ENCODE results near the gene DAZAP1. TPM values are rescaled to one million over a fixed set of nuclear protein-coding genes. Genes with fewer than 3 reads are reported as not detected.

The DAZAP1 gene
- total RNA-seq, 5 donors from 2014 or later (not counting 1 experiment from before 2014, with no cell fraction given) = 153 to 170 (median 161) TPM

DNA sequence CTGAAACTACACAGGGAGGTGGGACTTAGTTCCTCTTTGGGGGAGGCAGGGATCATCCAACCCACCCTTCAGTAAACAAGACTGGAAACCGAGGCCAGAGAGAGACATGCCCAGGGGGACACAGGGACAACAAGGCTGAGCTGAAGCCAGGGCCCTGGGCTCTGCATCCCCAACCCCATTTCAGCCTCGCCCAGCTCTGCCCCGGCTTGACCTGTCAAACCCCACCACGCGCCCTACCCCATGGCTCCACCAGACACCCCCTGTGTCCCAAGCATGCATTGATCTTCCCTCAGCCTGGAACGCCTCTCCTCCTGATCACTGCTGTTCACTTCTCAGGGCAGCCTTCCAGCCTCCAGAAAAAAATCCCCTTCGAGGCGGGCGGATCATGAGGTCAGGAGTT is 40.6 kb downstream of the DAZAP1 start:
- Mint-ChIP-seq H3K4me1 (peaks cover 7 to 36% (median 18%) of the 10 kb centered on the region in 3 donors), H3K27me3 (peaks cover 31 to 50% of the 10 kb centered on the region in 2 donors), H3K36me3 (no peaks in the 10 kb centered on the region), H3K9me3 (no peaks in the 10 kb centered on the region), H3K27ac (peak overlapping the region in 1 of 2 donors; percentile 19), H3K4me3 (peak overlapping the region in 2 of 3 donors; percentile 24 to 50)
- CTCF ChIA-PET = no interaction called here
- POLR2A ChIA-PET = interaction anchor here in 1 of 2 donors (0.5 kb wide), 1 partner anchor 14 kb away, joined by 8 read pairs; no protein-coding TSS in a partner anchor
- DNase-seq (no peak), ATAC-seq (replicated peaks in 1 of 4) (no peak)
- Histone ChIP-seq H3K36me3 (ENCODE audit: control insufficient read depth in 2 of 2, extremely low read depth in 1 of 2, insufficient read depth in 1 of 2, low read length in 1 of 2) (no peaks in the 10 kb centered on the region), H3K27ac (ENCODE audit: low read length) (no peak overlapping the region), H3K4me3 (ENCODE audit: control insufficient read depth in 1 of 2, extremely low read depth in 1 of 2, low read length in 1 of 2) (no peak overlapping the region), H3K9me3 (no peaks in the 10 kb centered on the region), H3K27me3 (replicated peaks in 1 of 2; ENCODE audit: control insufficient read depth in 2 of 2, extremely low read depth in 1 of 2, insufficient read depth in 2 of 2, low read length in 1 of 2) (peaks cover 8 to 69% of the 10 kb centered on the region in 2 experiments), H3K4me1 (ENCODE audit: control insufficient read depth in 1 of 2, extremely low read depth in 1 of 2, insufficient read depth in 2 of 2, low read length in 2 of 2) (peaks cover 2 to 54% of the 10 kb centered on the region in 2 experiments)
- 65% methylated on average over 5 of the region's 9 CpGs for WGBS (ENCODE audit: insufficient coverage)

DNA sequence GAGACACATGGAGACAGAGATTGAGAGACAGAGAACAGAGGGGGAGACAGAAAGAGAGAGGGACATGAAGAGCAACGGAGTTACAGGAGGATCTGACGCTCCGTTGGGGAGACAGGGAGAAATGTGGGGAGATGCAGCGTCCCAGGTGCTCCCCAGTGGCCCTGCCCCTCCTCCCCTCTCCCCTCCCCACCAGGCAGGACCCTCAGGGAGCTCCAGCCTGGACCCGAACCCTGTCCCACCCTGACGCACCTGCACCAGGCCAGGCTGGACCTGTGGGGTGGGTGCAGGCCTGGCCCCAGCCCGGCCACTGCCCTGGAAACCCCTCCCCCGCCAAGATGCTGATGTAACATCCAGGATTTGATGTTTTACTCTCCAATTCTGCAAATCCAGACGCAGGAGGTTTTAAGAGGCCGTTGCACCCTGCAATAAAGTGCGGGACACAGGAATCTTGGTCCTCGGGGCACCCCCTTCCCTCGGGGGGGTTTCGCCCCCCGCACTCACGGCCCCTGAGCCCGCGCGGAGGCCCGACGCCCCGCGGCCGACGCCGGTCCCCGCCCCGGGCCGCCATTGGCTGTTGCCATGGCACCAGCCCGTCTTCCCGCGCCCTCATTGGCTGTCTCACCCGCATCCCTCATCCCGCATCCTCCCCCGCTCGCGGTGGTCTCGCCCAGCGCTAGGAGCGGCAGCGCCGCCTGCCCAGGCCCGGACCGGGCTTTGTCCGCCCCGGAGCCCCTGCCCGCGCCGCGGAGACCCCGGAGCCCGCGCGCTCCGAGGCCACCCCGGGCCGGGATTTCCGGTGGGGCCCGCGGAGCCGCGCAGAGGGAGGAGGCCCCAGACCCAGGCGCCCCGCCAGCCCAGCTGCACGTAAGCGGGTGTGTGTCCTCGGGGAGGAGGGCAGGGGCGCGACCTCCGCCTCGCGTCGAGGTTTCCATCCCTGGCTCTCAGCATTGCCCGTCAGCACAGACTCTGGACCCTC is 42.4 kb downstream of the DAZAP1 start, which contains the start of gene APC2:
APC2 (plus strand) TSS at position 655 of the 976 bp plus-strand sequence. CDS start 2,881 bp downstream, outside the sequence.
- DNase-seq (peak in 7 of 35 experiments; percentile 22 to 56 (median 32)), ATAC-seq (replicated peaks in 1 of 4) (peak in 2 of 4 experiments; percentile 11 to 33)
- Histone ChIP-seq H3K36me3 (ENCODE audit: control insufficient read depth in 2 of 2, extremely low read depth in 1 of 2, insufficient read depth in 1 of 2, low read length in 1 of 2) (no peaks in the 10 kb centered on the region), H3K27me3 (replicated peaks in 1 of 2; ENCODE audit: control insufficient read depth in 2 of 2, extremely low read depth in 1 of 2, insufficient read depth in 2 of 2, low read length in 1 of 2) (peaks cover 10 to 87% of the 10 kb centered on the region in 2 experiments), H3K27ac (ENCODE audit: low read length) (no peak within 1 kb of the TSS), H3K4me1 (ENCODE audit: control insufficient read depth in 1 of 2, extremely low read depth in 1 of 2, insufficient read depth in 2 of 2, low read length in 2 of 2) (peaks cover 2 to 51% of the 10 kb centered on the region in 2 experiments), H3K4me3 (ENCODE audit: control insufficient read depth in 1 of 2, extremely low read depth in 1 of 2, low read length in 1 of 2) (peak within 1 kb of the TSS in 1 of 2 donors; percentile 44), H3K9me3 (no peaks in the 10 kb centered on the region)
- Mint-ChIP-seq H3K27me3 (peaks cover 37 to 62% of the 10 kb centered on the region in 2 donors), H3K36me3 (no peaks in the 10 kb centered on the region), H3K4me3 (peak within 1 kb of the TSS in 2 of 3 donors; percentile 28 to 46), H3K27ac (peak within 1 kb of the TSS in 1 of 2 donors; percentile 79), H3K4me1 (peaks cover 7 to 36% (median 17%) of the 10 kb centered on the region in 3 donors), H3K9me3 (no peaks in the 10 kb centered on the region)
- CTCF ChIA-PET = interaction anchor here in 1 of 2 donors (0.6 kb wide), 1 partner anchor 48 kb away, joined by 3 read pairs; no protein-coding TSS in a partner anchor
- WGBS (ENCODE audit: insufficient coverage) = under 1% methylated on average over 56 of the region's 74 CpGs
- POLR2A ChIA-PET = interaction anchor here in 1 of 2 donors (0.5 kb wide), 1 partner anchor 74 kb away, joined by 4 read pairs; the partner anchor contains the start of gene PLK5

DNA sequence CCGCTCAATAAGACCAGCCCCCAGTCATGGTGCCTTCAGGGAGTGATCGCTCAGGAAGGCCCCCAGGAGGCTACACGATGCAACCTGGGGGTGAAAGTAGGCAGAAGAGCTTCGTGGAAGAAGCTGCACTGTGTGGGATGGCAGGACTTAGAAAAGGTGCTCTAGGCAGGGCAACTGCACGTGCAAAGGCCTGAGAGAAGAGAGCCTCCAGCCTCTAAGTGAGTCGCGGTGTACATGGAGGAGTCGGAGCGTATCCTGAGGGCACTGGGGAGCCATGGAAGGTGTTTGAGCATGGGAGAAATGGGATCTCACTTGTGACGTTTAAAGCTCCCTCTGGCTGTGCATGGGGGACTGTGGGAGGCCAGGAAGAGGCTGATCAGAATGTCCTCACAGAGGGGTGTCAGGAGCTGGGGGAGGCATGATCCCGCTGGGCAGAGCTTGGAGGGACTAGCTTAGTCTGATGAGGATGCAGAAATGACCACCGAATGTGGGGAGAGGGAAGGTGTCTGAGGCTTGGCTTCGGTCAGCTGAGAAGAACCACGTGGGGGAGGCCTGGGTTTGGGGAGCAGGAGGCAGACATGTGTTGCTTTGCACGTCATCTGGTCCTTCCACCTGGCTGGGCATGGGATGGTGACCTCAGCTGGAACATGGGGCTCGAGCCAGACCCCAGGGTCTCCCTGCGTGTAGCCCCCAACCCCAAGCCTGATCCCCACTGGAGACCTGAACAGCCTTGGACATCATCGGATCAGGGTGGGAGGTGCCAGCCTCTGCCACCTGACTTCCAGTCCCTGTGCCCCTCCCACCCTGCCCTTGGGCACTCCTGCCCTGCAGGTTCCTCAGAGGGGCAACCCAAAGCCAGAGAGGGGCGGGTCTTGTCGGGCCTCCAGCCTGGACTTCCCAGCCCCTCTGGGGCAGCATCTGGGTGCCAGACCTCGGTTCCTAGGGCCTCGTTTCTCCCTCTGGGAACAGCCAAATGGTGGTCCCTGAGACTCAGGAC is 43.6 kb downstream of the DAZAP1 start:
- peaks cover 6 to 53% of the 10 kb centered on the region in 2 experiments for H3K4me1 ChIP-seq (ENCODE audit: control insufficient read depth in 1 of 2, extremely low read depth in 1 of 2, insufficient read depth in 2 of 2, low read length in 2 of 2)
- POLR2A ChIA-PET = interaction anchor here in 1 of 2 donors (0.6 kb wide), 1 partner anchor 339 kb away, joined by 5 read pairs; no protein-coding TSS in a partner anchor
- no peaks in the 10 kb centered on the region for H3K9me3 ChIP-seq
- H3K4me3 Mint-ChIP-seq = peak overlapping the region in 2 of 3 donors; percentile 7 to 39
- H3K36me3 Mint-ChIP-seq = no peaks in the 10 kb centered on the region
- peaks cover 10 to 93% of the 10 kb centered on the region in 2 experiments for H3K27me3 ChIP-seq (replicated peaks in 1 of 2; ENCODE audit: control insufficient read depth in 2 of 2, extremely low read depth in 1 of 2, insufficient read depth in 2 of 2, low read length in 1 of 2)
- H3K27me3 Mint-ChIP-seq = peaks cover 43 to 68% of the 10 kb centered on the region in 2 donors
- H3K9me3 Mint-ChIP-seq = no peaks in the 10 kb centered on the region
- 54% methylated on average over 22 of the region's 22 CpGs for WGBS (ENCODE audit: insufficient coverage)
- H3K4me3 ChIP-seq (ENCODE audit: control insufficient read depth in 1 of 2, extremely low read depth in 1 of 2, low read length in 1 of 2) = no peak overlapping the region
- no peak for ATAC-seq (replicated peaks in 1 of 4)
- CTCF ChIA-PET = interaction anchor here in 1 of 2 donors (0.6 kb wide), 2 partner anchors 49 to 823 kb away, joined by 3 to 5 read pairs; no protein-coding TSS in a partner anchor
- peak overlapping the region in 1 of 2 donors; percentile 79 for H3K27ac Mint-ChIP-seq
- H3K4me1 Mint-ChIP-seq = peaks cover 15 to 39% (median 22%) of the 10 kb centered on the region in 3 donors
- DNase-seq = no peak
- no peaks in the 10 kb centered on the region for H3K36me3 ChIP-seq (ENCODE audit: control insufficient read depth in 2 of 2, extremely low read depth in 1 of 2, insufficient read depth in 1 of 2, low read length in 1 of 2)
- no peak overlapping the region for H3K27ac ChIP-seq (ENCODE audit: low read length)

DNA sequence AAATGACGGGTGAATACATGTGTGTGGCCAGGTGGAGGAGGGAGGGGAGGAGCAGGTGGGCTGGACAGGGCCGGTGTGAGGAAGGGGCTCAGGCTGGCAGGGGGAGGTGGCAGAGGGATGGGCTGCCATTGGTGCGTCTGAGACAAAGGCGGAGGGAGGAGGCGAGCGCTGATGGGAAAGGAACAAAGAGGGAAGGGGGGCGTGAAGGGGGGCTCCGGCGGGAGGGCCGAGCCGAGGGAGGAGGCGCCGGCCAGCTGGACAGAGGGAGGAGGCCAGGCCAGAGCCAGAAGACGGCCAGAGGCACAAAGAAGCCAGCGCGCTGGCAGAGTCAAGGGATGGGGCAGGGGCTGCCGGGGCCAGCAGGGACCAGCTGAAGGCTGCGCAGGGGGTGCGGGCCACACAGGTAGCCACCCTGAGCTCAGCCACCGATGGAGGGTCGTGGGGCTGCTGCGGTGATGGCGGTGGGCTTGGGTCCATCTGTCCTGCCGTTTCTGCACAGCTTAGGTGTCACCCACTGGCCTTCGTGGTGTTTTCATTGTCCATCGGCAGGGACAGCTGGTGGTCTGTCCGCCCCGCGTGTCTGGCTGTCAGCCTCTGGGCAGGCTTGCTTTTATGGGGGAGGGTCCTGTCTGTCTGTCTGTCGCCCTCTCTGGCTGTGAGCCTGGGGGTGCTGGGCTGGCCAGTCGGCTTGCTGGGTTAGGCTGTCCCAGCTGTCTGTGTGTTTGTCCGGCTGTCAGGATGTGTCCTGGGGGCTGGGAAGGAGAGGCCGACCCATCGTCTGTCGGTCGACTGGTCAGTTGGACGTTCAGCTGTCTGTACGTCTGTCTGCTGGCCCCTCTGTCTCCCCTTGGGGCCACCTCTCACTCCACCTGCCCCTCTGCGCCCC is 44.8 kb downstream of the DAZAP1 start:
- no peak overlapping the region for H3K4me3 Mint-ChIP-seq
- ChIA-PET CTCF (no interaction called here), POLR2A (no interaction called here)
- H3K27me3 Mint-ChIP-seq = peaks cover 43 to 64% of the 10 kb centered on the region in 2 donors
- Histone ChIP-seq H3K36me3 (ENCODE audit: control insufficient read depth in 2 of 2, extremely low read depth in 1 of 2, insufficient read depth in 1 of 2, low read length in 1 of 2) (no peaks in the 10 kb centered on the region), H3K4me1 (ENCODE audit: control insufficient read depth in 1 of 2, extremely low read depth in 1 of 2, insufficient read depth in 2 of 2, low read length in 2 of 2) (peaks cover 4 to 53% of the 10 kb centered on the region in 2 experiments), H3K27ac (ENCODE audit: low read length) (no peak overlapping the region), H3K4me3 (ENCODE audit: control insufficient read depth in 1 of 2, extremely low read depth in 1 of 2, low read length in 1 of 2) (no peak overlapping the region), H3K9me3 (no peaks in the 10 kb centered on the region), H3K27me3 (replicated peaks in 1 of 2; ENCODE audit: control insufficient read depth in 2 of 2, extremely low read depth in 1 of 2, insufficient read depth in 2 of 2, low read length in 1 of 2) (peaks cover 10 to 96% of the 10 kb centered on the region in 2 experiments)
- peaks cover 15 to 35% (median 19%) of the 10 kb centered on the region in 3 donors for H3K4me1 Mint-ChIP-seq
- ATAC-seq (replicated peaks in 1 of 4) (no peak), DNase-seq (no peak)
- no peaks in the 10 kb centered on the region for H3K9me3 Mint-ChIP-seq
- no peak overlapping the region for H3K27ac Mint-ChIP-seq
- H3K36me3 Mint-ChIP-seq = no peaks in the 10 kb centered on the region
- WGBS (ENCODE audit: insufficient coverage) = 45% methylated on average over 35 of the region's 39 CpGs

DNA sequence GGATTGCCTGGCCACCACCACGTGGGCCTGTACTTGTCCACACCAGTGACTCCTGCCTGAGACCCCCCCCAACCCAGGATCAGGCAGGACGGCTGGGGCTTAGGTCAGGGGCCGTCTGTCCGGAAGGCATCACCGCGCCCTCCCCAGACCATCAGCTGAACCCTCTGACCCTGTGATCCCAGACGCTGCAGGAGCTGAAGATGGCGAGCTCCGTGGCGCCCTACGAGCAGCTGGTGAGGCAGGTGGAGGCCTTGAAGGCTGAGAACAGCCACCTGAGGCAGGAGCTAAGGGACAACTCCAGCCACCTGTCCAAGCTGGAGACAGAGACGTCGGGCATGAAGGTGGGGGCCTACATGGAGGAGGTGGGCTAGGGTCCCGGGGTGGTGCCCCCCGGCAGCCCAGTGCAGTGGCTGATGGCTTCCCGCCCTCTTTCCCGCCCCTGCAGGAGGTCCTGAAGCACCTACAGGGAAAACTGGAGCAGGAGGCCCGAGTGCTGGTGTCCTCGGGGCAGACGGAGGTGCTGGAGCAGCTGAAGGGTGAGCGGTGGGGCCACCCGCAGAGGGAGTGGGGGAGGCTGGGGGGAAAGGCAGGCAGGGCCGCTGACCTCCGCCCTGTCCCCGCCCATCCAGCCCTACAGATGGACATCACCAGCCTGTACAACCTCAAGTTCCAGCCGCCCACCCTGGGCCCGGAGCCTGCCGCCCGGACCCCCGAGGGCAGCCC is 45.6 kb downstream of the DAZAP1 start:
- WGBS (ENCODE audit: insufficient coverage) = 71% methylated on average over 19 of the region's 30 CpGs
- Histone ChIP-seq H3K9me3 (no peaks in the 10 kb centered on the region), H3K27me3 (replicated peaks in 1 of 2; ENCODE audit: control insufficient read depth in 2 of 2, extremely low read depth in 1 of 2, insufficient read depth in 2 of 2, low read length in 1 of 2) (peaks cover 10 to 96% of the 10 kb centered on the region in 2 experiments), H3K36me3 (ENCODE audit: control insufficient read depth in 2 of 2, extremely low read depth in 1 of 2, insufficient read depth in 1 of 2, low read length in 1 of 2) (no peaks in the 10 kb centered on the region), H3K4me3 (ENCODE audit: control insufficient read depth in 1 of 2, extremely low read depth in 1 of 2, low read length in 1 of 2) (no peak overlapping the region), H3K4me1 (ENCODE audit: control insufficient read depth in 1 of 2, extremely low read depth in 1 of 2, insufficient read depth in 2 of 2, low read length in 2 of 2) (peaks cover 4 to 49% of the 10 kb centered on the region in 2 experiments), H3K27ac (ENCODE audit: low read length) (no peak overlapping the region)
- H3K27me3 Mint-ChIP-seq = peaks cover 37 to 62% of the 10 kb centered on the region in 2 donors
- no peaks in the 10 kb centered on the region for H3K36me3 Mint-ChIP-seq
- H3K4me1 Mint-ChIP-seq = peaks cover 15 to 30% (median 18%) of the 10 kb centered on the region in 3 donors
- ATAC-seq (replicated peaks in 1 of 4) (no peak), DNase-seq (no peak)
- H3K27ac Mint-ChIP-seq = no peak overlapping the region
- ChIA-PET CTCF (no interaction called here), POLR2A (no interaction called here)
- no peak overlapping the region for H3K4me3 Mint-ChIP-seq
- no peaks in the 10 kb centered on the region for H3K9me3 Mint-ChIP-seq

Data from T-cell (primary cell).